ENCODE results near the gene DDX1. TPM values are rescaled to one million over a fixed set of nuclear protein-coding genes. Genes with fewer than 3 reads are reported as not detected.

DDX1 gene
- total and polyA plus RNA-seq, 4 experiments from 2014 or later: 53.3 to 61.7 (median 57.1) TPM

DNA sequence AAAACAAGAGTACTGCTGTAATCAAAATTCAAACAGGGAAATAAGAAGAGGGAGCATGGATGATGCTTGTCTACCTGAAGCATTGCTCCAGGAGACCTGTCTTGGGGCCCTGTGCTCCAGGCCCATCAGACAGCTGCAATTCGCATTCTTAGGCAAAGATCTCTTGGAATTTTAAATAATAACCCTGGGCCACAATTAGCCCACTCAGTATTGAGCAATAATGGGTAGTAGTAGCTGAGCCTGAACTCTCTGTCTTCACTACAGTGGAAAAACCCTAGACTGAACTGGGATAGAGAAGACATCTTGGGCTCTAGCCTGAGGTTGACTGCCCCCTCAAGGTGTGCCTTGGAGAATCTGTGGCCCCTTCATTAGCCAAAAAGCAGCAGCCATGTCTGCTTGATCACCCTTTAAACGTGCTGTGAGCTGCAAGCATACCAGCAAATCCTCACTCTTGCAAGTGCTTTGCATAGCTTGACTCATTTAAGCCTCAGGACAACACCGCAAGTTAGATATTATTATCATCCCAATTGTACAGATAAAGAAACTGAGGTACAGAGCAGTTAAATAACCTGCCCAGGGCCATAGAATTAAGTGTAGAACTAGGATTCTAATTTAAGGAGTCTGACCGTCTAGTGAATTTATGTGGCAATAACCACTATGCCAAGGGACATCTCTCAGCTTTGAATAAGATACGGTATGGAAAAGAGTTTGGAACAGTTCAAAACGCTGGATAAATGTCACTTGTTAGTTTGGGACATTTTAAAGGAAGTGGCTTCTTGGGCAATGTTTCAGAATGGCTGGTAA lies 69.0 kb downstream of the DDX1 start:
- no peak overlapping the region for H3K4me3 Mint-ChIP-seq
- POLR2A ChIA-PET (ENCODE audit: partially characterized antibody): no interaction called here
- intact Hi-C loops (cut with micrococcal nuclease): no loop called here

DNA sequence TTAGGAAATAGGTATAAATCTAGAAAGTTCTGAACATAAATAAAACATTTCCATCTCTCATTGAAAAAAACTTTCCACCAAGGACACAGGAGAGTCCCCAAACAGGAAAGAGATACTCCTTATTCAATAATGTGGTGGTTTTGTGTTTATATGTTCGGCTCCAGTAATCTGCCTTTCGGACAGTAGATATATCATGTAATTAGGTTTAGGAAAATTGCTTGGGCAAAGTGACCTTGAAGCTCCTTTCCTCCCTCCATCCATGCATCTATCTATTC lies 69.6 kb downstream of the DDX1 start:
- no peaks in the 10 kb centered on the region for H3K36me3 ChIP-seq (ENCODE audit: insufficient read depth, low read length)
- ChIA-PET CTCF (ENCODE audit: partially characterized antibody) (no interaction called here), POLR2A (ENCODE audit: partially characterized antibody) (no interaction called here)
- Mint-ChIP-seq H3K27ac (no peak overlapping the region), H3K36me3 (no peaks in the 10 kb centered on the region), H3K4me3 (no peak overlapping the region), H3K9me3 (peaks cover 0 to 4% (median 0%) of the 10 kb centered on the region in 8 donors), H3K27me3 (peaks cover 3 to 5% of the 10 kb centered on the region in 2 donors), H3K4me1 (no peaks in the 10 kb centered on the region)
- intact Hi-C loops (cut with micrococcal nuclease): no loop called here
- no peaks in the 10 kb centered on the region for H3K9me3 ChIP-seq (ENCODE audit: control insufficient read depth in 1 of 2, low read length in 2 of 2)
- H3K27ac ChIP-seq (ENCODE audit: low read depth, low read length): no peak overlapping the region
- no peaks in the 10 kb centered on the region for H3K4me1 ChIP-seq (ENCODE audit: insufficient read depth, low read length)
- no peak overlapping the region for H3K4me3 ChIP-seq (ENCODE audit: low read length in 2 of 2)
- no peaks in the 10 kb centered on the region for H3K27me3 ChIP-seq (ENCODE audit: insufficient read depth, low read length)
- DNase-seq: no peak

More for the DNA sequence above, 69.0 kb downstream of the DDX1 start:
- no peaks in the 10 kb centered on the region for H3K36me3 ChIP-seq (ENCODE audit: insufficient read depth, low read length)
- no peak overlapping the region for H3K4me3 ChIP-seq (ENCODE audit: low read length in 2 of 2)
- no peaks in the 10 kb centered on the region for H3K27me3 ChIP-seq (ENCODE audit: insufficient read depth, low read length)
- Mint-ChIP-seq H3K27me3 (peaks cover 3% of the 10 kb centered on the region in 2 donors), H3K9me3 (peaks cover 0 to 4% (median 0%) of the 10 kb centered on the region in 8 donors), H3K36me3 (no peaks in the 10 kb centered on the region), H3K27ac (no peak overlapping the region), H3K4me1 (no peaks in the 10 kb centered on the region)
- DNase-seq: no peak
- CTCF ChIA-PET (ENCODE audit: partially characterized antibody): no interaction called here
- H3K9me3 ChIP-seq (ENCODE audit: control insufficient read depth in 1 of 2, low read length in 2 of 2): no peaks in the 10 kb centered on the region
- no peaks in the 10 kb centered on the region for H3K4me1 ChIP-seq (ENCODE audit: insufficient read depth, low read length)
- no peak overlapping the region for H3K27ac ChIP-seq (ENCODE audit: low read depth, low read length)

DNA sequence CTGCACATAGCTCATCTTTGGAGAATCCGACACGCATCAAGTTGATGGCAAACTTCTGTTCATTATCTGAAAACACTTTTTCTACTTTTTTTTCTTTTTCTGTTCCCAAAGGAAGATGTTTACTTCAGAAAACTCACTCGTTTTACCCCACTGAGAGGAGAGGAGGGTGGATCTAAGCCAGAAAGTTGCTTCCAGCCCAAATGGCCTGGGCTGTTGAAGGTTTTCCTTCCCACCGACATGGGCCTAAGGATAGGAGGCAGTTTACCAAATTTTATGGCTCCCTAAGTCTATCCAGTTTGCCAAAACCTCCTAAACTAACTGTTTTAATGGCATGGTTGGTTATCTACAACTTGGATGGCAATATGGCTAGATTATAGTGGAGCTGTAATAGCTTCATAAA lies 70.4 kb downstream of the DDX1 start:
- ChIA-PET POLR2A (ENCODE audit: partially characterized antibody) (no interaction called here), CTCF (ENCODE audit: partially characterized antibody) (no interaction called here)
- no peaks in the 10 kb centered on the region for H3K36me3 Mint-ChIP-seq
- H3K4me1 Mint-ChIP-seq: no peaks in the 10 kb centered on the region
- no peak overlapping the region for H3K4me3 ChIP-seq (ENCODE audit: low read length in 2 of 2)
- H3K27ac Mint-ChIP-seq: no peak overlapping the region
- peaks cover 3 to 9% of the 10 kb centered on the region in 2 donors for H3K27me3 Mint-ChIP-seq
- no peaks in the 10 kb centered on the region for H3K4me1 ChIP-seq (ENCODE audit: insufficient read depth, low read length)
- no peak overlapping the region for H3K27ac ChIP-seq (ENCODE audit: low read depth, low read length)
- H3K27me3 ChIP-seq (ENCODE audit: insufficient read depth, low read length): no peaks in the 10 kb centered on the region
- intact Hi-C loops (cut with micrococcal nuclease): no loop called here
- peaks cover 0 to 4% (median 0%) of the 10 kb centered on the region in 8 donors for H3K9me3 Mint-ChIP-seq
- DNase-seq: no peak
- no peaks in the 10 kb centered on the region for H3K9me3 ChIP-seq (ENCODE audit: control insufficient read depth in 1 of 2, low read length in 2 of 2)
- no peaks in the 10 kb centered on the region for H3K36me3 ChIP-seq (ENCODE audit: insufficient read depth, low read length)
- no peak overlapping the region for H3K4me3 Mint-ChIP-seq

DNA sequence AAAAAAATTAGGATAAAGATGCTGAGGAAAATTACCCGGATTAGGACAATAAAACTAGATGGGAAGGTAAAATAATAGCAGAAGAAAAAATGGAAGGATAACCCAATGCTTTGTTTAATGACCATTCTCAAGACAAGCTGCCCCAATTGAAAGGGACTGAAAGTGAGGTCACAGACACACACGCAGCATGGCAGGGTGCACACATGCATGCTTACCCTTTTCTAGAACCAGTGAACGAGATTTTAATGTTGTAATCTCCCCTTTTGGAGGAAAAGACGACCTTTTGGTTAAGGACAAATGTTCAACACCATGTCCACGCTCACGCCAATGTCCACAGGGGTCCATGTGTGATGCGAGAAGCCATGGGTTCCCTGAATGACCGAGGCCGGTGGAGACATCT lies 70.9 kb downstream of the DDX1 start:
- ChIA-PET CTCF (ENCODE audit: partially characterized antibody) (no interaction called here), POLR2A (ENCODE audit: partially characterized antibody) (no interaction called here)
- intact Hi-C loops (cut with micrococcal nuclease): no loop called here
- no peak for DNase-seq
- H3K9me3 ChIP-seq (ENCODE audit: control insufficient read depth in 1 of 2, low read length in 2 of 2): no peaks in the 10 kb centered on the region
- no peak overlapping the region for H3K4me3 Mint-ChIP-seq
- H3K4me1 ChIP-seq (ENCODE audit: insufficient read depth, low read length): no peaks in the 10 kb centered on the region
- no peak overlapping the region for H3K27ac Mint-ChIP-seq
- H3K27me3 ChIP-seq (ENCODE audit: insufficient read depth, low read length): no peaks in the 10 kb centered on the region
- H3K36me3 ChIP-seq (ENCODE audit: insufficient read depth, low read length): no peaks in the 10 kb centered on the region
- H3K9me3 Mint-ChIP-seq: peaks cover 0 to 4% (median 0%) of the 10 kb centered on the region in 8 donors
- H3K27ac ChIP-seq (ENCODE audit: low read depth, low read length): no peak overlapping the region
- peaks cover 3 to 10% of the 10 kb centered on the region in 2 donors for H3K27me3 Mint-ChIP-seq
- no peaks in the 10 kb centered on the region for H3K4me1 Mint-ChIP-seq
- no peak overlapping the region for H3K4me3 ChIP-seq (ENCODE audit: low read length in 2 of 2)
- H3K36me3 Mint-ChIP-seq: no peaks in the 10 kb centered on the region

DNA sequence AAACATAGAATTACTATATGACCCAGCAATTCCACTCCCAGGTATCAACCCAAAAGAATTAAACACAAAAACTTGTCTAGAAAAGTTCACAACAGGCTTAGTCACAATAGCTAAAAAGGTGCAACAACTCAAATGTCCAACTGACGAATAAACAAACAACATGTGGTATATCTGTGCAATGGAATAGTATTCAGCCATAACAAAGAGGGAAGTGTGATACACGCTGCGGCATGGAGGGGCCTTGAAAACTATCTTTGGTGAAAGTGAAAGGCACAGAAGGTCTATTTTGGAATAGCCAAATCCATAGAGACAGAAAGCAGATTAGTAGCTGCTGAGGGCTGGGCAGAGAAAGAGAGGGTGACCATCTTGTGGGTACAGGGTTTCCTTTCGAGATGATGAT lies 72.1 kb downstream of the DDX1 start:
- Histone ChIP-seq H3K27me3 (ENCODE audit: insufficient read depth, low read length) (no peaks in the 10 kb centered on the region), H3K4me1 (ENCODE audit: insufficient read depth, low read length) (no peaks in the 10 kb centered on the region), H3K9me3 (ENCODE audit: control insufficient read depth in 1 of 2, low read length in 2 of 2) (no peaks in the 10 kb centered on the region), H3K27ac (ENCODE audit: low read depth, low read length) (no peak overlapping the region), H3K36me3 (ENCODE audit: insufficient read depth, low read length) (no peaks in the 10 kb centered on the region), H3K4me3 (ENCODE audit: low read length in 2 of 2) (no peak overlapping the region)
- peaks cover 0 to 4% (median 0%) of the 10 kb centered on the region in 8 donors for H3K9me3 Mint-ChIP-seq
- no peak for DNase-seq
- no peak overlapping the region for H3K4me3 Mint-ChIP-seq
- H3K36me3 Mint-ChIP-seq: no peaks in the 10 kb centered on the region
- intact Hi-C loops (cut with micrococcal nuclease): no loop called here
- no peak overlapping the region for H3K27ac Mint-ChIP-seq
- H3K4me1 Mint-ChIP-seq: peaks cover 0 to 1% (median 0%) of the 10 kb centered on the region in 4 donors
- ChIA-PET POLR2A (ENCODE audit: partially characterized antibody) (no interaction called here), CTCF (ENCODE audit: partially characterized antibody) (no interaction called here)
- H3K27me3 Mint-ChIP-seq: peaks cover 5 to 15% of the 10 kb centered on the region in 2 donors

DNA sequence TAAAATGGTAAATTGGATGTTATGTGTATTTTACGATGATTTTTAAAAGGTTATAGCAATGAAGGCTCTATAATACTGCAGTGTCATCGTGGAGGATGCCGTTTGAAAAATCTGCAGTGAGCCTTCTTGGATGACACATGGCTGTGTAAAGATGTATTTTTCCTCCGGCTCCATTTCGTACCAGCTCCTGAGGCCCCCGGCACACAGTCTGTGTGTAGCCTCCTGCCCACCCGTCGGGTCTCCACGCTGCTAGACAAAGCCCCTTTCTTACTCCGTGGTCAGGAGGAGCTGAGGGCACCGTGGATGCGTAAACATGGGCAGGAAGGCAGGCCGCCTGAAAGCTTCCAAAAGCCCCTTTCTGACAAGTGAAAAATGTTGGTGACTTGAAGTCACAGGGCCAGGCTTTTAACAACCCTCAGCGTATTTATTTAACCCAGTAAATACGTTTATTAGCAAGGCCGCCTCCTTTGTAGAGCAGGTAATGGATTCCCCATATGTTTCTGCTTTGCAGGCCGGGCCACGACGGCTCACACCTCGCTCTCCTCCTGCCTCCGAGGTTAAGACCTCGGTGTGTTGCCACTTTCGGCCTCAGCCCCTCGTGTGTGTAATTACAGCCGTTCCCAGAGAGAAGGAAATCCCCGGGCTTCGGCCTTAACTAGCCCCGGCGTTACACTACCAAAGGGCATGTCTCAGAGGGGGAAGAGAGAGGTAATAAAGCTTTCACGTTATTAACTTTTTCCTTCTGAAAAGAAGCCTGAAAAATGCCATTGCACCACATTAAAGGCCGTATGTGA lies 72.8 kb downstream of the DDX1 start:
- Mint-ChIP-seq H3K27ac (no peak overlapping the region), H3K4me3 (no peak overlapping the region), H3K36me3 (no peaks in the 10 kb centered on the region), H3K27me3 (peaks cover 3 to 12% of the 10 kb centered on the region in 2 donors), H3K4me1 (peaks cover 0 to 1% (median 0%) of the 10 kb centered on the region in 4 donors), H3K9me3 (peaks cover 0 to 4% (median 0%) of the 10 kb centered on the region in 8 donors)
- no peaks in the 10 kb centered on the region for H3K27me3 ChIP-seq (ENCODE audit: insufficient read depth, low read length)
- DNase-seq: no peak
- no peaks in the 10 kb centered on the region for H3K4me1 ChIP-seq (ENCODE audit: insufficient read depth, low read length)
- no peak overlapping the region for H3K4me3 ChIP-seq (ENCODE audit: low read length in 2 of 2)
- intact Hi-C loops (cut with micrococcal nuclease): no loop called here
- CTCF ChIA-PET (ENCODE audit: partially characterized antibody): no interaction called here
- no peak overlapping the region for H3K27ac ChIP-seq (ENCODE audit: low read depth, low read length)
- H3K36me3 ChIP-seq (ENCODE audit: insufficient read depth, low read length): no peaks in the 10 kb centered on the region
- no peaks in the 10 kb centered on the region for H3K9me3 ChIP-seq (ENCODE audit: control insufficient read depth in 1 of 2, low read length in 2 of 2)
- POLR2A ChIA-PET (ENCODE audit: partially characterized antibody): no interaction called here

DNA sequence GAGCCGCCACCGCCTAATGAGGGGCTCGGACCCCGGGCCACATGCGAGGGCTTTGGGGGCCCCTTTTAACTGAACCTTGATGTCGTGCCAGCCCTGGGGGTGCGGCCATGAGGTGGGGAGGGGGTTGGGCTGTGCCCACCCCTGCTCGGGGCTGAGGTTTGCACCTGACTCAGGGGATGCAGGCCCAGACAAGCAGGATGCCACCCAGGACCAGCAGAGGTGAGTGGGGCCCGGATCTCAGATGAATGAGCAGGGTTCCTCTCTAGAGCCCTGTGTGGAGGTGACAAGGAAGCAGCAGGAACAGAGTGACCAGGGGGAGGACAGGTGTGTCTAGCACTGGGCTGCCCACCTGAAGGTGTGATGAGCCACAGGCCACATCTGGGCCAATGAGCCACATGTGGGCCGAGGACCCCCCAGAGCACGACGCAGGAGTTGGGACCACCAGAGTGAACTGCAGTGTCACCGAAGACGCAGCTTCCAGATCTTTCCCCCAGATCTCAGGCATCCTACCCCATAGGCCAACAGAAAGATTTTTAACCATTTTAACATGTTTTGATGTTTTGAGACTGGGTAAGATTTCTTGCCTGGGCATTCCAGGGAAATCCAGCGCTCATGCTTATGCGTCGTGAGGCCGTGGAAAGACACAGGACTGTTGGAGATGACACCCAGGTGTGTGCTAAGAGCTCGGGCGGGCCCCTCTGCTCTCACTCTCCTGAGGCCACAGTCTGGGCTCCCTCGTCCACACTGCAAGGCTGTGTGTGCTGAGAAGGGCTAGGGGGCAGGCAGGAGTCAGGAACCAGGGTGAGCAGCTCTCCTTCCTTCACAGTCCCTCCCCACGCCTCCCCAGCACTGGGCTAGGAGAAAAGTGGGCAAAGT lies 73.6 kb downstream of the DDX1 start:
- Histone ChIP-seq H3K27ac (ENCODE audit: low read depth, low read length) (no peak overlapping the region), H3K4me1 (ENCODE audit: insufficient read depth, low read length) (no peaks in the 10 kb centered on the region), H3K4me3 (ENCODE audit: low read length in 2 of 2) (no peak overlapping the region), H3K9me3 (ENCODE audit: control insufficient read depth in 1 of 2, low read length in 2 of 2) (no peaks in the 10 kb centered on the region), H3K27me3 (ENCODE audit: insufficient read depth, low read length) (no peaks in the 10 kb centered on the region), H3K36me3 (ENCODE audit: insufficient read depth, low read length) (no peaks in the 10 kb centered on the region)
- ChIA-PET POLR2A (ENCODE audit: partially characterized antibody) (no interaction called here), CTCF (ENCODE audit: partially characterized antibody) (no interaction called here)
- Mint-ChIP-seq H3K36me3 (no peaks in the 10 kb centered on the region), H3K4me1 (peaks cover 0 to 1% (median 0%) of the 10 kb centered on the region in 4 donors), H3K27ac (no peak overlapping the region), H3K27me3 (peaks cover 3 to 12% of the 10 kb centered on the region in 2 donors), H3K9me3 (peaks cover 0 to 4% (median 0%) of the 10 kb centered on the region in 8 donors), H3K4me3 (no peak overlapping the region)
- intact Hi-C loops (cut with micrococcal nuclease): no loop called here
- DNase-seq: no peak
